Cardiac fibroblast (primary cell): Measurements from ENCODE around the gene LCN15.

Experiments used
- DNase-seq, 2 donors: peaks; one replicate each; pipeline versions ENCODE4 v3.0.0 to v3.0.0-alpha.2; 2010; ENCODE audit warnings: low read depth in 2 of 2
- H3K4me3 ChIP-seq, 2 donors: replicated peaks in 1 of 2; 1 replicate in 1 of 2; 2 replicates in 1 of 2; pipeline ENCODE4 v1.5.1; 2011; ENCODE audit warnings: low read depth in 2 of 2, low read length in 2 of 2, mild to moderate bottlenecking in 2 of 2, moderate library complexity in 1 of 2
- CTCF ChIP-seq: IDR thresholded peaks from one replicate; pipeline ENCODE4 v1.5.1; 2011; ENCODE audit warnings: low read depth, mild to moderate bottlenecking, low read length, inconsistent platforms

The LCN15 gene

GRCh38 chr9:136729144-136729543 is 35.2 kb downstream of the LCN15 start:
- no peak for DNase-seq
- no peak for TF ChIP-seq CTCF
- peak overlapping the region; percentile 67 to 97 for H3K4me3 ChIP-seq

- peak overlapping the region; percentile 67 to 97 for H3K4me3 ChIP-seq
- DNase-seq, result peak in 1 of 2 donors; percentile 47
- TF ChIP-seq CTCF, result no peak
Measured at GRCh38 chr9:136728548-136729123, 35.7 kb downstream of the LCN15 start.

GRCh38 chr9:136728080-136728547 is 36.2 kb downstream of the LCN15 start:
- peak overlapping the region; percentile 72 to 97 for H3K4me3 ChIP-seq
- DNase-seq, result peak; percentile 89 to 94
- TF ChIP-seq CTCF, result peak; percentile 52

- peak in 1 of 2 donors; percentile 41 for DNase-seq
- peak overlapping the region; percentile 72 to 97 for H3K4me3 ChIP-seq
- TF ChIP-seq CTCF, result peak; percentile 27
Measured at GRCh38 chr9:136726631-136727191, 37.6 kb downstream of the LCN15 start.

- H3K4me3 ChIP-seq, result peak overlapping the region; percentile 72 to 97
- no peak for DNase-seq
- no peak for TF ChIP-seq CTCF
Measured at GRCh38 chr9:136726118-136726517, 38.2 kb downstream of the LCN15 start.

GRCh38 chr9:136725612-136726011 is 38.7 kb downstream of the LCN15 start:
- peak overlapping the region; percentile 72 to 97 for H3K4me3 ChIP-seq

More at GRCh38 chr9:136725612-136726011, 38.7 kb downstream of the LCN15 start:
- TF ChIP-seq CTCF, result no peak
- DNase-seq, result peak; percentile 50 to 55
